Skeletal muscle tissue (tissue), 4 donors: ENCODE results near the gene TMEM238L. TPM values are rescaled to one million over a fixed set of nuclear protein-coding genes. Genes with fewer than 3 reads are reported as not detected.
A peak's percentile ranks its signal among the peaks of the same experiment; 100 is the strongest.
"Not testable (repeated sequence)": the region's sequence is repeated elsewhere in the genome, so short reads cannot be mapped to it uniquely, and the experiment has no call there.

Experiments
- H3K27ac ChIP-seq: one replicate; pipeline ENCODE4 v1.7.0; 2013; ENCODE audit warnings: mild to moderate bottlenecking, low read depth, low read length, inconsistent platforms
- H3K27me3 ChIP-seq, 3 donors: one replicate each; pipeline ENCODE4 v1.7.0; 2013; ENCODE audit warnings: low read length in 3 of 3; ENCODE audit not compliant: control insufficient read depth in 3 of 3, insufficient read depth in 3 of 3
- H3K36me3 ChIP-seq, 3 donors: one replicate each; pipeline ENCODE4 v1.7.0; 2013; ENCODE audit warnings: low read length in 3 of 3; ENCODE audit not compliant: control insufficient read depth in 3 of 3, insufficient read depth in 3 of 3
- H3K4me1 ChIP-seq, 3 donors: one replicate each; pipeline ENCODE4 v1.7.0; 2013; ENCODE audit warnings: low read length in 3 of 3, mild to moderate bottlenecking in 3 of 3; ENCODE audit not compliant: control insufficient read depth in 3 of 3, insufficient read depth in 3 of 3
- H3K4me3 ChIP-seq, 3 donors: one replicate each; pipeline ENCODE4 v1.7.0; 2013; ENCODE audit warnings: low read length in 3 of 3
- H3K9ac ChIP-seq, 3 donors: one replicate each; pipeline ENCODE4 v1.7.0; 2013; ENCODE audit warnings: low read length in 3 of 3, mild to moderate bottlenecking in 3 of 3, moderate library complexity in 2 of 3, low read depth in 1 of 3
- H3K9me3 ChIP-seq, 3 donors: one replicate each; pipeline ENCODE4 v1.7.0; 2013; ENCODE audit warnings: low read length in 3 of 3; ENCODE audit not compliant: control insufficient read depth in 3 of 3
- total RNA-seq: library from RNA; depleted of rRNA; stranded (reverse); fragments of >200 nt; gene quantifications from one replicate; pipeline ENCODE4 v1.2.3, GENCODE V29; 2014
- donor health status: Osteomylitis.

TMEM238L gene, protein sequence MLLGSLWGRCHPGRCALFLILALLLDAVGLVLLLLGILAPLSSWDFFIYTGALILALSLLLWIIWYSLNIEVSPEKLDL
- total RNA-seq = not detected

DNA sequence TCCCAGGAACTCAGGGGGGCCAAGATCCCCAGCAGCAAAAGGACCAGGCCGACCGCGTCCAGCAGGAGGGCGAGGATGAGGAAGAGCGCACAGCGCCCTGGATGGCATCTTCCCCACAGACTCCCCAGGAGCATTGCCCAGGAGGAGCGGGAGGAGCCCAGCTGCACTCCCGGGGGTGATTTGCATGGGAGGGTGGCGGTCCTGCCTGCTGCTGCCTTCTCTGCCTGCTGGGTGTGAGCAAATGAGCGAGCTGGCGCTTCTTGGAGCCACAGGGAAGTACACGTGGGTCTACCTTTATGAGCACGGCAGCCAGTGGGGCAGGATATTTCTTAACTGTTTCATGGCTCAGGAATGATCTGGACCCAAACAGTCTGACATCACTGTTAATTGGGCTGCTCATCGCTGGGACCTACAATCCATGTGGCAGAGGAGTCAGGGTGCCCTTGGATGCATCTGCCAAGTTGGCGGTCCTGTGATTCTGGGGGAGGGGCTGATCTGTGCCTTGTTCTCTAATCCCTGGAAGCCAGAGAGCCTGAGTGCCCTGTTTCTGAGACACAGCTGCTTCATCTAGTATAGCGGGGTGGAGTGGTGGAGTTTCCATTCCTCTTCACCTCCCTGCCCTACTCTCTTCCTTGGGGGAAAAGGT is at the start of gene TMEM238L:
Gene TMEM238L (minus strand): TSS at position 270 of the 646 bp plus-strand sequence. CDS start 136 bp downstream, at position 134.
- no peak within 1 kb of the TSS for H3K27ac ChIP-seq
- no peak within 1 kb of the TSS for H3K4me3 ChIP-seq
- H3K9ac ChIP-seq = no peak within 1 kb of the TSS
- no peaks in the 10 kb centered on the region for H3K9me3 ChIP-seq
- no peaks in the 10 kb centered on the region for H3K27me3 ChIP-seq
- H3K4me1 ChIP-seq = peaks cover 0 to 4% (median 0%) of the 10 kb centered on the region in 3 donors
- peaks cover 0 to 2% (median 0%) of the 10 kb centered on the region in 3 donors for H3K36me3 ChIP-seq

DNA sequence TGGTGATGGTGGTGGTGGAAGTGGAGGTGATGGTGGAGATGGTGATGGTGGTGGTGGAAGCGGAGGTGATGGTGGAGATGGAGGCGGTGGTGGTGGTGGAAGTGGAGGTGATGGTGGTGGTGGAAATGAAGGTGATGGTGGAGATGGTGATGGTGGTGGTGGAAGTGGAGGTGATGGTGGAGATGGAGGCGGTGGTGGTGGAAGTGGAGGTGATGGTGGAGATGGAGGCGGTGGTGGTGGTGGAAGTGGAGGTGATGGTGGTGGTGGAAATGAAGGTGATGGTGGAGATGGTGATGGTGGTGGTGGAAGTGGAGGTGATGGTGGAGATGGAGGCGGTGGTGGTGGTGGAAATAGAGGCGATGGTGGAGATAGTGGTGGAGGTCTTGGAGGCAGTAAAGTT is 42.7 kb upstream of the TMEM238L start:
- not testable (repeated sequence) for H3K4me3 ChIP-seq, H3K9me3 ChIP-seq, H3K27me3 ChIP-seq, H3K27ac ChIP-seq, H3K36me3 ChIP-seq, H3K9ac ChIP-seq, H3K4me1 ChIP-seq

DNA sequence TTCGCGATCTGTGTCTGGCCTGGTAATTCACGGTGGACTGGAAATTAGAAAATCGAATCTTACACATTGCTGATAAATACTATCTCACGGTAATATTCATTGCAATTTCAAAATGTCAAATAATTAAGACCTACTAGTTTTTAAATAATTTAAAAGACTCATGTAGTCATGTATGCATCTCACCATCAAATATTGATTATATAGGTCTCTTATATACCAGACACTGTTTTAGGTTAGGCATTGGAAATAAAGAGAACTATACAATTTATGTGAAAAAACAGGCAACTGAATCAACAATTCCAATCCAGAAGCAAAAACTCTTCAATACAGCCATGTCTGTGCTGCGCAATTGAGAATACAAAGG is 41.5 kb upstream of the TMEM238L start:
- no peaks in the 10 kb centered on the region for H3K36me3 ChIP-seq
- peak overlapping the region in 2 of 3 donors; percentile 56 to 59 for H3K4me3 ChIP-seq
- H3K27ac ChIP-seq = no peak overlapping the region

DNA sequence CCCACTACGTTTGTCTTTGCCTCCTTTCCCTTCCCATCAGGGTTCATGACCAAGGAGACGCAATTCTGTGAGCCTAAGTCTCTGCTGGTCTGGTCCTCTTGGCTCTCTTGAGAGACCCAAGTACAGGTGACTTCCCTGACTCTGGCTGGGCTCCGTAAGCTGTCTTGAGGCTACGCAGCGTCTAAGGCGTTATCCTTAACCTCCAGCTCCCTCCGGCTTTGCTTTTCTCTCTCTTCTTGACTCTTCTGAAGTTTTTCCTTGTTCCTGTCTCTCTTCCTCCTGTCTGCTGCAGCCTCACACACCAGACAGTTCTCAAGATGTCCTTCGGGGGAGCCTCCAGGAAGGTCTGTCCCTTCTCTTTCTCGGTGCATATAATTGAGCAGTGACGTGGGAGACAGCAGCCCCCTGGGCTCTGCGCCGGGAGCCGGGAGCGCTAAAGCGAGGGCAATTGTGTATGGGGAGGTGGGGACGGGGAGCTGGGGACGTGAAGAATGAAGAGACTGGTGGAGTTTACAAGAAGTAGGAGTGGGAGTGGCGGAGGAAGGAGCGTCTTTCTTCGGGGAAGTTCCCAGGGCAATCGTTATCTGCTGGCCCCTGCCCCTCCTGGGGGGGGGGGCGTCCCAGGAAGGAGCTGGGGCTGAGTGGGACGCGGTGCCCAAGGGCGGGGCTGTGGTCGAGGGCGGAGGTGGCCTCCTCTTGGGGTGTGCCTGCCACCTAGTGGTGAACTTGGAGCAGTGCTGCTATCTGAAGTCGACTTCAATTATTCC is 40.9 kb upstream of the TMEM238L start:
- peak overlapping the region; percentile 56 to 68 (median 59) for H3K4me3 ChIP-seq
- peaks cover 4 to 8% (median 6%) of the 10 kb centered on the region in 3 donors for H3K4me1 ChIP-seq
- no peaks in the 10 kb centered on the region for H3K9me3 ChIP-seq
- H3K27ac ChIP-seq = no peak overlapping the region
- H3K27me3 ChIP-seq = no peaks in the 10 kb centered on the region
- H3K36me3 ChIP-seq = no peaks in the 10 kb centered on the region
- H3K9ac ChIP-seq = peak overlapping the region in 2 of 3 donors; percentile 58 to 63

More for the DNA sequence above, 41.5 kb upstream of the TMEM238L start:
- Histone ChIP-seq H3K4me1 (peaks cover 4 to 8% (median 6%) of the 10 kb centered on the region in 3 donors), H3K9me3 (no peaks in the 10 kb centered on the region), H3K9ac (no peak overlapping the region), H3K27me3 (no peaks in the 10 kb centered on the region)

DNA sequence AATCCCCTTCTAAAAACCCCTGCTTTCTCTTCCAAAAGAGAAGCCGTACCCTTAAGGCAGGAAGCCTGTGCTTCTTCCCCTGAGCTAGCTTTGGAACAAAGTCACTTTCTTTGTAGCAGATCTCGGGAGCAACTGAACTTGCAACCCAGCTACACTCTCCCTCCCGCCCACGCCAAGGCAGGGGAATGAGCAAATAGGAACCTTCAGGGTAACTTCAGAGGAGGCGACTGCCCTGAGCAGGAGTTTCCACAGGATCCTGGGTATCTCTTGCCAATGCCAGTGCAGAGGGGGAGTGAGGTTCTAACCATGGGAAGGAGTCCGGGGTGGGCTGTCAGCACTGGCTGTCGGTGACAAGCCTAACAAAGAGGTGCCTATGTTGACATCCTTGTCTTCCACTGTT is 39.9 kb upstream of the TMEM238L start:
- Histone ChIP-seq H3K9me3 (no peaks in the 10 kb centered on the region), H3K36me3 (no peaks in the 10 kb centered on the region), H3K27ac (no peak overlapping the region), H3K9ac (no peak overlapping the region), H3K4me1 (peaks cover 4 to 8% (median 6%) of the 10 kb centered on the region in 3 donors), H3K27me3 (no peaks in the 10 kb centered on the region), H3K4me3 (no peak overlapping the region)

DNA sequence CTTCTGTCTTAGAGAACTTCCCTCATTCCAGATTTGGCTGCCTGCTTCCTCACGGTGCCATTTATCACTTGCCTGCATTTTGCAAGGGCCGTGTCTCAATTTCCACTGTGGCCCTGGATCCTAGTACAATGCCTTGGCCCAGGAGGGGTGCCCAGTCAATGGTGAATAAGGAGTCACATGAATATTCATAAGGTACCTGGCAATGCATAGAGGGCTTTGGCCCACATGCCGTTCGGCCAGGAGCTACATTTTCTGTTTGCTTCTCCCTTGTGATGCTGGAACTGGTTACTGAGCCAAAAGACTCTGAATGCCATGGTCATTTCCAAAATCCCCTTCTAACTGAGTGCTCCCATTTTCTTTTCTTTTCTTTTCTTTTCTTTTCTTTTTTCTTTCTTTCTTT is 38.8 kb upstream of the TMEM238L start:
- Histone ChIP-seq H3K27ac (no peak overlapping the region), H3K27me3 (peaks cover 0 to 4% (median 2%) of the 10 kb centered on the region in 3 donors), H3K4me1 (peaks cover 4 to 8% (median 6%) of the 10 kb centered on the region in 3 donors), H3K36me3 (no peaks in the 10 kb centered on the region), H3K9ac (no peak overlapping the region), H3K9me3 (no peaks in the 10 kb centered on the region), H3K4me3 (no peak overlapping the region)

DNA sequence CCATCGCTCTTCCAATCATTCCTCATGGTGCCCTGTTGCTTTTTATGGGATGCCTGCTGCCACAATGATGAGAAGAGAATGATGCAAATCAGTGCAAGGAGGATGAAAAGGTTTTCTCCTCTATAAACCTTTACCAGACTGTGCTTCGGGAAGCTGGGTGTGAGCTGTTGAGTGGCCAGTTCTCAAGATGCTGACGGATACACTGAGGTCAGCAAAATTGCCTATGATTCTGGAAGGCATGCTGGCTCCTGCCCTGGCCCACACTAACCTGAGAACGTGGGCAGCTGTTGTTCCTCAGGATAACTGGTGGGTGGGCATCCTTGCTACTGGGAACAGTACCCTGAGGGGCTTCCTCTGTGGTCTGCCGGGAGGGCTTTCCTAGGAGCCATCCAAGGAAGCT is 34.8 kb upstream of the TMEM238L start:
- Histone ChIP-seq H3K4me3 (no peak overlapping the region), H3K9me3 (no peaks in the 10 kb centered on the region), H3K9ac (no peak overlapping the region), H3K27ac (no peak overlapping the region), H3K4me1 (no peaks in the 10 kb centered on the region), H3K27me3 (peaks cover 0 to 15% (median 2%) of the 10 kb centered on the region in 3 donors), H3K36me3 (no peaks in the 10 kb centered on the region)

DNA sequence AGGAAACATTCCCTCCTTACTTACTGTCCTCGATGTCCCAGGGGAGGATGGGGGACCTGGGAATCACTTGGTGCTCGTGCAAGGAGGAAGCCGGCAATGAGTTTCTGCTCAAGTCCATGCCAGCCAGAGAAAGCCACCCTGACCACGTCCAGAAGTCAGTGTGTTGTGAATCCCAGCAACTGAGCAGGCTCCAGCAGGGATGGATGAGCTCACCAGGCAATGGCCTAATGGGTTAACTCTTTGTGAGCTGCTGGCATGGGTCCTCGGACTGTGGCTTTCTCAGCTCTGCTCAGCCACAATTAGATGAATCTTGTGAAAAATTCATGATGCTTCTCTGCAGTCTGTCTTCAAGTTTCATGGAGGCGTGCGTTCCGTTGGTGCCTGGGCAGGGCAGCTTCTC is 34.0 kb upstream of the TMEM238L start, which contains the start of gene PIRT:
Gene PIRT (minus strand): TSS at position 167 of the 400 bp plus-strand sequence. CDS start 12,442 bp downstream, outside the sequence.
- H3K36me3 ChIP-seq = no peaks in the 10 kb centered on the region
- H3K9me3 ChIP-seq = no peaks in the 10 kb centered on the region
- no peak within 1 kb of the TSS for H3K4me3 ChIP-seq
- no peak within 1 kb of the TSS for H3K9ac ChIP-seq
- no peak within 1 kb of the TSS for H3K27ac ChIP-seq
- peaks cover 0 to 15% (median 2%) of the 10 kb centered on the region in 3 donors for H3K27me3 ChIP-seq
- no peaks in the 10 kb centered on the region for H3K4me1 ChIP-seq

DNA sequence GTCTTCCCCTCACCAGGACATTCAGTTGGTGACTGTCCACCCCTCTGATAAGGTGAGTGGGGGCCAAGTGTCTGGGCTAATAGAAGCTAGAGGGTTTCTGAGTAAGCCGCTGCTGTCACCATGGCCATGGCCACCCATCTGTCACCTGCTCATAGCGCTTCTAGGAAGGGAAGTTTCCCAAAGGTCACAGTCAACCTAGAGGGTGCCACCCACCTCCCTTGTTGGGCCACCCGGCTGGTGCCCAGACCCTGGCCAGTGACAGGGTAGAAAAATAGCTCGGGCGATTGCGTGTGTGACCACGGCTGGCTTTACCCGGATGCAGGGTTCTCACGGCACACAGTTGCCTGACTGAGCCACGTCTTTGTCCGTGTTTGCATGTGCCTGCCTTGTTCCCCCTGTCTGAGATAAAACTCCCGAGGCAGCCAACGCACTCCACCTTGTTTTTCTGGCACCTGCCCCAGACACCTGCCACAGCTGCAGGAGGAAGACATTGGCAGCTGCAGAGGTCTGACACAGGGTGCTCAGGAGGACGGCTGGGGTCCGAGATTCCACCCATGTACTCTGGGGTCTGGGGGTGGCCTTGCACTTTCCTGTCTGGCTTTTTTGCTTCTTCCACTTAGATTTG is 33.2 kb upstream of the TMEM238L start:
- Histone ChIP-seq H3K4me3 (no peak overlapping the region), H3K27me3 (peaks cover 0 to 15% (median 2%) of the 10 kb centered on the region in 3 donors), H3K9ac (no peak overlapping the region), H3K27ac (no peak overlapping the region), H3K36me3 (no peaks in the 10 kb centered on the region), H3K4me1 (no peaks in the 10 kb centered on the region), H3K9me3 (no peaks in the 10 kb centered on the region)
